GM19193 (cell line): Measurements from ENCODE around the gene NTN4.

Experiments
- POLR2A ChIP-seq: IDR thresholded peaks from 4 replicates; pipeline ENCODE4 v1.6.1; 2011; ENCODE audit not compliant: insufficient read depth, insufficient read length; ENCODE audit errors: extremely low read depth

Gene NTN4

GRCh38 chr12:95790033-95790916 lies at the start of gene NTN4:
Gene NTN4, minus strand, starts transcription at chr12:95790764. Its CDS starts 455 bp downstream, at chr12:95790309.
- no peak for TF ChIP-seq POLR2A

- no peak for TF ChIP-seq POLR2A
These were observed 47.6 kb upstream of the NTN4 start for GRCh38 chr12:95838125-95838524.

- no peak for TF ChIP-seq POLR2A
These were observed 46.9 kb upstream of the NTN4 start for GRCh38 chr12:95837240-95838038.

- TF ChIP-seq POLR2A = no peak
These were observed 46.2 kb upstream of the NTN4 start for GRCh38 chr12:95836630-95837239.

GRCh38 chr12:95836185-95836609 lies 45.6 kb upstream of the NTN4 start:
- TF ChIP-seq POLR2A = no peak

- TF ChIP-seq POLR2A = no peak
These were observed 44.0 kb upstream of the NTN4 start for GRCh38 chr12:95834572-95834971.

GRCh38 chr12:95830335-95831089 lies 39.9 kb upstream of the NTN4 start:
- TF ChIP-seq POLR2A = no peak

GRCh38 chr12:95829395-95829794 lies 38.8 kb upstream of the NTN4 start:
- TF ChIP-seq POLR2A = no peak

- TF ChIP-seq POLR2A = no peak
These were observed 29.6 kb upstream of the NTN4 start for GRCh38 chr12:95820096-95820703.

GRCh38 chr12:95815632-95816212 lies 25.2 kb upstream of the NTN4 start:
- no peak for TF ChIP-seq POLR2A

- no peak for TF ChIP-seq POLR2A
These were observed 19.8 kb upstream of the NTN4 start for GRCh38 chr12:95810411-95810810.

- TF ChIP-seq POLR2A = no peak
These were observed 18.6 kb upstream of the NTN4 start for GRCh38 chr12:95809000-95809680.

GRCh38 chr12:95808146-95808545 lies 17.6 kb upstream of the NTN4 start:
- no peak for TF ChIP-seq POLR2A
